Fibroblast of villous mesenchyme (primary cell): ENCODE measurements around the gene MIF. TPM values are rescaled to one million over a fixed set of nuclear protein-coding genes. Genes with fewer than 3 reads are reported as not detected.
"Not testable (repeated sequence)": the region's sequence is repeated elsewhere in the genome, so short reads cannot be mapped to it uniquely, and the experiment has no call there.

Experiments used
- DNase-seq: peaks from one replicate; pipeline ENCODE4 v3.0.0-alpha.2; 2010; ENCODE audit warnings: low read depth
- H3K4me3 ChIP-seq: 2 replicates; pipeline ENCODE4 v1.5.1; 2011; ENCODE audit warnings: low read depth, mild to moderate bottlenecking, low read length
- CTCF ChIP-seq: IDR thresholded peaks from 2 replicates; pipeline ENCODE4 v1.5.1; 2012; ENCODE audit warnings: low read depth, mild to moderate bottlenecking, low read length; ENCODE audit not compliant: insufficient read depth
- total RNA-seq: library from RNA; depleted of rRNA; stranded (reverse); fragments of >200 nt; gene quantifications from 2 replicates; pipeline ENCODE4 v1.2.3, GENCODE V29; 2012

Gene MIF
- total RNA-seq, 1 donor: 133 TPM

- TF ChIP-seq CTCF: no peak
- DNase-seq: no peak
- no peak overlapping the region for H3K4me3 ChIP-seq
These were observed 12.5 kb downstream of the MIF start for GRCh38 chr22:23906641-23907040.

GRCh38 chr22:23907423-23907822 is 13.2 kb downstream of the MIF start:
- DNase-seq, H3K4me3 ChIP-seq: not testable (repeated sequence)

- no peak for TF ChIP-seq CTCF
- no peak overlapping the region for H3K4me3 ChIP-seq
- peak; percentile 18 for DNase-seq
These were observed 14.5 kb downstream of the MIF start for GRCh38 chr22:23908587-23909205.

- no peak for TF ChIP-seq CTCF
- H3K4me3 ChIP-seq: no peak overlapping the region
- peak; percentile 65 for DNase-seq
These were observed 15.2 kb downstream of the MIF start for GRCh38 chr22:23909296-23909898.

- no peak for TF ChIP-seq CTCF
- DNase-seq: no peak
- no peak overlapping the region for H3K4me3 ChIP-seq
These were observed 16.5 kb downstream of the MIF start for GRCh38 chr22:23910496-23911190.

- no peak for DNase-seq
- no peak overlapping the region for H3K4me3 ChIP-seq
- no peak for TF ChIP-seq CTCF
These were observed 17.3 kb downstream of the MIF start for GRCh38 chr22:23911318-23911980.

- no peak for TF ChIP-seq CTCF
- DNase-seq: no peak
- no peak overlapping the region for H3K4me3 ChIP-seq
These were observed 18.2 kb downstream of the MIF start for GRCh38 chr22:23912293-23912903.
